UCSD-AML1 (cell line): Measurements from ENCODE around the gene SLC6A8.
"Not testable (repeated sequence)": the region's sequence is repeated elsewhere in the genome, so short reads cannot be mapped to it uniquely, and the experiment has no call there.

Experiments used
- DNase-seq: peaks from one replicate; lab custom pipeline; 2025; ENCODE audit not compliant: unreplicated experiment; lab: John Stamatoyannopoulos, UW

The SLC6A8 gene

DNA sequence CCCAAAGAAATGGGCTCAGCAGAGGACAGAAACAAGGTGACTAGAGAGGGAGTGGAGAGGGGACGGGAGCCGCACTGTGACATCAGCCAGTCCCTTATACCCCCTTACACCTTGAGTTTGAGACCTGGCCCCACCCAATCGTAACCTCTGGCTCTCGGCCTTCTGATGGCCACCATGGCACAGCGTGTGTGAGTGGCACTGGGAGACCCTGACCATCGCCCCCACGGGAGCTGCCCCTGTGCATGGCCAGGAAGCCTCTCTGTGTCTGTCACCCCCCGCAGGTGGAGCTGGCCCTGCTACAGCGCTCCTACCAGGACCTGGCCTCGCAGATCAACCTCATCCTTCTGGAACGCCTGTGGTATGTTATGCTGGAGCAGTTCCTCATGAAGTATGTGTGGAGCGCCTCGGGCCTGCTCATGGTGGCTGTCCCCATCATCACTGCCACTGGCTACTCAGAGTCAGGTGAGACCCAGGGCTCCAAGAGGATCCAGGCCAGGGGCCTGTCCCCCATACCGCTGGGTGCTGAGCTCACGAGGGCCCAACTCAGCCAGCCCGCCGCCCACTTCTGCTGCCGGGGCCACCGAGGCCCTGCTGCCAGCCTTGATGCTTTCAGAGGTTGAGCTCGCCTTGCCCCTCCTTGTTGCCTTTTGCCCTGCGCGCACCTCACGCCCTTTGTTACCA lies 41.4 kb downstream of the SLC6A8 start:
- DNase-seq: no peak

DNA sequence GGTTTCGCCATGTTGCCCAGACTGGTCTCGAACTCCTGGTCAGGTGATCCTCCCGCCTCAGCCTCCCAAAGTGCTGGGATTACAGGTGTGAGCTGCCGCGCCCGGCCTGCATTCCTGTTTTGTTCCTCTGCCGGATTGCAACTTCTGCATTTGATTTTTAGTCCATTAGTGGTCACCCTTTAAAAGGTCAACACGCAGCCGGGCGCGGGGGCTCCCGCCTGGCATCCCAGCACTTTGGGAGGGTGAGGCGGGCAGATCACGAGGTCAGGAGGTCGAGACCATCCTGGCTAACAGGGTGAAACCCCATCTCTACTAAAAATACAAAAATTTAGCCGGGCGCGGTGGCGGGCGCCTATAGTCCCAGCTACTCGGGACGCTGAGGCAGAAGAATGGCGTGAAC lies 42.4 kb downstream of the SLC6A8 start:
- not testable (repeated sequence) for DNase-seq

DNA sequence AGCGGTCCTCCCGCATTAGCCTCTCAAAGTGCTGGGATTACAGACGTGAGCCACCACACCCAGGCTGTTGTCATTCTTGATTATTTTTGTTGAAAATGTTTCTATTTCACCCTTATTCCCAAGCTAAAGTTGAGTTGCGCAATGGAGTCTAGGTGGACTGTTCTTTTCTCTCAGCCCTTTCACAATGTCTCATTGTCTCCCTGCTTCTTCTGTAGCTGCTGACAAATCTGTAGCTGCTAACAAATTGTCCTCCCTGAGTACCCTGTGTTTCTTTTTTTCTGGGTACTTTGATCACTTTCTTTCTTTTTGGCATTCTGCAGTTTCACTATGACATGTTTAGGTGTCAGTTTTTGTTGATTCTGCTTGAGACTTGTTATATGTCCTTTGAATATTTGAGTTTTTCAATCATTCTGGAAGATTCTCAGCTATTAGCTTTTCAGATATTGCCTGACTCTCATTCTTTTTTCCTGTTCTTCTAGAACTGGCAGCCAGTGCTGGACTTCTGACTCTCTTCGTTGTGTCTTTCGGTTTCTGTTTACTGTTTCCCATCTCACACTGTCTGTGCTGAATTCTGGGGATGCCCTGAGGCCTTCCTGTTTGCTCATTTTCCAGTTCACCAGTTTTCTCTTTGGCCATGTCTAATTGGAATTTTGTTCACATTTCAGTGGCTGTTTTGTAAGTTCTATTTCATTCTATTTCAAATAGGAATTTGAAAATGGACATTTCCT lies 43.6 kb downstream of the SLC6A8 start:
- DNase-seq: no peak

DNA sequence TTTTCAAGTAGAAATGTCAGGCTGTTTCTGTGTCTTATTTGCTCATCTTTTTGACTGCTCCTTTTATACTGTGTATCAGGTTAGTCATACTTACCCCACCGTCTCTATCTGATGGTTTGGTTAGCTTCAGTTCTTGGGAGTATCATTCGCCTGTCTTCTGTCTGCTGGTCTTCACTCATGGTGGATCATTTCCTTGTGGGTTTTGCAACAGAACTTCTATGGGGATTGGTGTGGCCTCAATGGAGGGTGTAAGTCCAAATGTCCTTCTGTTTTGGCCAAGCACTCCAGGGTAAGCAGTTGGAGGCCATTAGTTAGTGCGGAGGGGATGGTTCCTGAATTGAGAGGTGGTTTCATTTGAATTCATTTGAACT lies 44.1 kb downstream of the SLC6A8 start:
- no peak for DNase-seq

DNA sequence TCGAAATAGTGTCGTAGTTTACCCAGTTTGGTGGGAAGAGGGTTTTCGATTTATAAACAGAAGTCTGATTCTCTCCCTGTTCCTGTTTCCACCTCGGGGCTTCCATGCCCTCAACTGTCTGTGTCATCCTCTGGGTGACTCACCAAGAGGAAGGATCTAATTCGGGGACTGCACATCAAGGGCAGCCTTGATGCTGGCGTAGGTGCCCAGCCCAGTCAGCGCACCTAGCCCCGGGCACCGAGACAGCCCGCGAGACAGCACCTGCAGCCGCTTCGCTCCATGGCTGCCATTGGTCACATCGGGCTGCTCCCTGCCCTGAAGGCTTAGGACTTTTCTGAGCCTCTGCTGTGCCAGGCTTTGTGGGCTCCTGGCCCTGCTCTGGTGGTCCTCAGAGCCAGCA lies 44.7 kb downstream of the SLC6A8 start:
- DNase-seq: no peak

DNA sequence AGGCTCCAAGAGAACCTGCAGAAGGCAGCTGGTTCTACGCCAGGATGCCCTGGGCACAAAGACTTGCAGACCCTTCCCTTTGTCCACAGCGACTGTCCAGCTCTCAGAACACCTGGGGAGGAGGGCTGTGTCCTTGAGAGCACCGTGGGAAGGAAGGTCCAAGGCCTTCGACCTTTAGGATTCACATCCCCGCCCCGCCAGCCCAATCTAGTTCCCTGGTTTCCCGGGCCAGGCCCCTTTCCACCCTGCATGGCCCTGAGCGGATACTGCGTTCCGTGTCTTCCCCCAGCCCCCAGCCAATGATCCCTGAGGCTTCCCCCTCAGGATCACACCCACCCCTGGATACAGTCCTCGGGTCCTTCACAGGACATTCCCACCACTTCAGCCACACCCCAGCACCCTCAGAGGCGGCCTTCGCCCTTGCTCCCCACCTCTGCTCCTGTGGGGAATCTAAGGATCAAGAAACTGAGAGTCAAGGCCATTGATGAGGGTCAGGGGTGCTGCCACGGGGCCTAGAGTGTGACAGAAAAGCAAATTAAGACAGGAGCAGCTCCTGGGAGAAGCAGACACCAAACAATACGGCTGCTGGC lies 46.0 kb downstream of the SLC6A8 start:
- no peak for DNase-seq

DNA sequence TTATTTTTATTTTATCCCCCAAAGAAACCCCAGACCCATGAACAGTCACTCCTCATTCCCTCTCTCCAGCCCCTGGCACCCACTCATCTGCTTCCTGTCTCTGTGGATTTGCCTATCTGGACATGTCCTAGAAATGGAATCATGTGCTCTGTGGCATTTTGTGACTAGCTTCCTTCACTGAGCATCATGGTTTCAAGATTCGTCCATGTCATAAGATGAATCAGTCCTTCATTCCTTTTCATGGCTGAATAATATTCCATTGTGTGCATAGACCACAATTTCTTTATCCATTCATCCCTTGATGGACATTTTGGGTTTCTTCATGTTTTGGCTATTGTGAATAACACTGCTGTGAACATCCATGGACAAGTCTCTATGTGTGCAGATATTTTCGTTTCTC lies 47.1 kb downstream of the SLC6A8 start:
- no peak for DNase-seq

DNA sequence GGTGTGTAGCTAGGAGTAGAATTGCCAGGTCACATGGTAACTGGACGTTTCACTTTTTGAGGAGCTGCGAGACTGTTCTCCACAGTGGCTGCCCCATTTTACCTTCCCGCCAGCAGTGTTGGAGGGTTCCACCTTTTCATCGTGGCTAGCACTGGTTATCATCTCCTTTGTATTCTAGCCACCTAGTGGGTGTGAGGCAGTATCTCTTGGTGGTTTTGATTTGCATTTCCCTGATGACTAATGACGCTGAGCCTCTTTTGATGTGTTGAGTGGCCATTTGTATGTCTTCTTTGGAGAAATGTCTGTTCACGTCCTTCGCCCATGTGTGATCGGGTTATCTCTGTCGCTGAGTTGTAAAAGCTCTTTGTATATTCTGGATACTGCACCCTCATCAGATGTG lies 47.5 kb downstream of the SLC6A8 start:
- no peak for DNase-seq

DNA sequence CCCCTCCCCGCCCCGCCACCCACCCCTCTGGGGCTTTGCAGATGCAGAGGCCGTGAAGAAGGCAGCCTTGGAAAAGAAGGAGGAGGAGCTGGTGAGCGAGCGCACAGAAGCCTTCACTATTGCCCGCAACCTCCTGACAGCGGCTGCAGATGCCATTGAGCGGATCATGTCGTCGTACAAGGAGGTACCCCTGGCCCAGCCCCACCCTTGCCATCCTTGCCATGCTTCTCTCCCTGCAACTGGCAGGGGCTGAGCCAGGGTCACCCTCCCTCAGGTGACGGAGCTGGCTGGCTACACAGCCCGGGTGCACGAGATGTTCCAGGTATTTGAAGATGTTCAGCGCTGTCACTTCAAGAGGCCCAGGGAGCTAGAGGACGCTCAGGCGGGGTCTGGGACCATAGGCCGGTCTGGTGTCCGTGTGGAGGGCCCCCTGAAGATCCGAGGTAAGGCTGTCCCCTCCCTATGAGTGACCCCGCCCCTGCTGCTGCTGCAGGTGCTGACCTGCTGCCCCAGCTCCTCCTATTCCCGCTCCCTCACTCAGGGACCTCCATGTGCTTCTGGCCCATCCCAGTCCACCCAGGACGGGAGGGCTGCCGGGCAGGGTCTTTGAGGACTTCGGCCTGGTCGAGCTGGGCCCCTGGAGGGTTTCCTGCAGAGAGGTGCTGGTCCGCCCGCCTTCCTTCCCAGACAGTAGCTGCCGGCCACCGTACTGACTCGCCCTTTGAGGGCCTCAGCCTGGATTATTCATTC lies 48.5 kb downstream of the SLC6A8 start:
- no peak for DNase-seq

DNA sequence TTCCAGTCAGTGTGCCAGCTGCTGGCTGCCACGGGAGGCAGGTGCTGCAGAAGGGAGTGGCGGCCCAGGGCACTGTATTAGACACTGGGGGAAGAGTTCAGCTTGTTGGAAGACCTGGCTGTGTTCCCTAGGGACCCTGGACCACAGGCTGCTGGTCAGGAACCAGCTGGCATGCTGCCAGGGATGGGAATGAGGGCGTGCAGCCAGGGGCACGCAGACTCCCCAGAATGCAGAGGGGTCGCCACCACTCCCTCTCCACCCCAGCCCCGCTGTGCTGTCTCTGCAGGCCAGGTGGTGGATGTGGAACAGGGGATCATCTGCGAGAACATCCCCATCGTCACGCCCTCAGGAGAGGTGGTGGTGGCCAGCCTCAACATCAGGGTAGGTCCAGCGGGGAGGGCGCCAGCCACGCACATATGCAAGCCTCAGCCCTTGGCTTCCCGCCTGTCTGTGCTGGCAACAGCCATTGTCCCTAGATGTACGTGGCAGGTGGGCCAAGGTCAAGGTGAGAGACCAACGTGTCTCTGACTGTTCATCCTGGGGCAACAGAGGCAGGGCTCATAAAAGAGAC lies 49.2 kb downstream of the SLC6A8 start:
- no peak for DNase-seq

DNA sequence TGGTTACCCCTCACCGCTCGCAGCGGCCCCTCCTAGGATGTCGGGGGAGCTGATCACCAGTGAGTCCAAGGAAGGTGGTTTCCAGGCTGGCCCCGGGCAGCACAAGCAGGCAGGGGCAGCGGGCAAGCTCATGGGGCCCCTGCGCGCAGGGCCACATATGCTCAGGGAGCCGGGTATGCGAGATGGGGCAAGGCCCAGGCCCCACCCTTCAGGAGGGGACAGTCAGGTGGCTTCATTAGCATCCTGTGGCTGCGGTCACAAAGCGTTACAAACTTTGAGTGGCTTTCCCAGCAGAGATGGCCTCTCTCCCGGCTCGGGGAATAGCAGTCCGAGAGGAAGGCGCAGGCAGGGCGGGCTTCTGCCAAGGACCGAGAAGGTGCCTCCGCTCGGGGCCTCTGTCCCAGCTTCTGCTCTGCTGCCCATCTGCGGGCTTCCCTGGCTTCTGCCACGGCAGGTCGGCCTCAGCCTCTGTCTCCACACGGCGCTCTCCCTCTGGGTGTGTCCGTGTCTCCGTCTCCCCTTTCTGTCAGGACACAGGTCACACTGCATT lies 50.4 kb downstream of the SLC6A8 start:
- DNase-seq: no peak

DNA sequence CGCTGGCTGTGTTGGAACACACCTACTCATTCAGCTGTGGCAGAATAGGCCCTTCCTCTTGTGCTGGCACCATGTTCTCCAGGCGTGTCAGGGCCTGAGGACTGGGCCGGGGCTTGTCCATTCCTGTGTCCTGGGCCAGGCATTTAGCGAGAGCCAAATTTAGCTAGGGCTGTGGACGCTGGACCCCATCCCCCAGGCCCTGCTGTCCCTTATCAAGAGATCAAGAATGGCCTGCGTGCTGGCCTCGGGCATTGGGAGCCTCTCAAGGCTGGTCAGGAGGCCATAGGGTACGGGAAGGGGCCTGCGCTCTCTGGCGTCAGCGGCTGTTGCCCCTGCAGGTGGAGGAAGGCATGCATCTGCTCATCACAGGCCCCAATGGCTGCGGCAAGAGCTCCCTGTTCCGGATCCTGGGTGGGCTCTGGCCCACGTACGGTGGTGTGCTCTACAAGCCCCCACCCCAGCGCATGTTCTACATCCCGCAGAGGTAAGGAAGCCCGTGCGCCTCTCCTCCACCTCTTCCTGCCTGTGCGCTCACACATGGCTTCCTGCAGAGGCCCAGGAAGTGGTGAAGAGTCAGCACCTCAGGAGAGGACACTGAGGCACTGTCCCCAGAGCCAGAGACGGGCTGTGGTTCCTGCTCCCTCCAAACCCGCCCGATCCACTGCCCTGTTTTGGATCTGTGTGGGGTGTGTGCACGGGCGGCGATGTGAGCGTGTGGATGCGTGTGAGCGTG lies 52.2 kb downstream of the SLC6A8 start:
- no peak for DNase-seq

DNA sequence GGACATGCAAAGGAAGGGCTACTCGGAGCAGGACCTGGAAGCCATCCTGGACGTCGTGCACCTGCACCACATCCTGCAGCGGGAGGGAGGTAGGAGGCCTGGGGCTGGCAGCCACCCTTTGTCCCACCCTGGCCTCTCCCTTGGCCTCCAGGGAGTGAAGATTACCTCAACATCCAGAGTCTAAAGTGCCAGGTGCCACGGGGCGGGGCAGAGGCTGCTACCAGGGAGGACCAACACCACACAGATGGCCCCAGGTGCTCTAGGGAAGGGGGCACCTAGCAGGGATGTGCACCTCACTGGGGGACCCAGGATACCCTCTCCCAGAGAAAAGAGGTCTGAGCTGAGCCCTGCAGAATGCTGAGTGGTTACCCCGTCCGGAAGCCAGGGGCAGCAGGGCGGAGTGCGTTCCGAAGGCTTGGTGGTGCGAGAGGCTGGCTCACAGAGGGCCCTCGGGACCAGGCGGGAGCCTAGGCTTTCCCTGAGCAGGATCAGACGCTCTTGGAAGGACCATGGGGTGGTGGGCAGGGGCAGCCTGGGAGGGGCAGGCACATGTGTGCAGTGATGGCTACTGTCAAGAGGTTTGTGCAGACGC lies 53.0 kb downstream of the SLC6A8 start:
- DNase-seq: no peak

DNA sequence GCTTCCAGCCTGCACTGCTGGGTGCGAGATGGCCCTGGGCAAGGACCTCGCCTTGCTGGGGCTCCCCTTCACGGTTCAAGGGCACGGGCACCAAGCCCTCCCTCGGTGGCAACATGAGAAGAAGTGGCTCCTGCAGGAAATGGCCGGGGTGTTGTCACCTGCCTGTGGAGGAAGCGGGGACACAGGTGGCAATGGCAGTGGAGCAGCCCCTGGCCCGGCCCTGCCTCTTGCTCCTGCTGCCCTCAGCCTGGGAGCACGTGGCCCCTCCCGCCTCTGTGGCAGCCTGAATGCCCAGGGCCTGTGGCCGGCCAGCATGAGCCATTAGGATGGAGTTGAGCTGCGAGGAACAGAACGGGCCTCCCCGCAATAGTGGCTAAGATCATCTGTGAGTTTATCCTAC lies 53.7 kb downstream of the SLC6A8 start:
- no peak for DNase-seq

DNA sequence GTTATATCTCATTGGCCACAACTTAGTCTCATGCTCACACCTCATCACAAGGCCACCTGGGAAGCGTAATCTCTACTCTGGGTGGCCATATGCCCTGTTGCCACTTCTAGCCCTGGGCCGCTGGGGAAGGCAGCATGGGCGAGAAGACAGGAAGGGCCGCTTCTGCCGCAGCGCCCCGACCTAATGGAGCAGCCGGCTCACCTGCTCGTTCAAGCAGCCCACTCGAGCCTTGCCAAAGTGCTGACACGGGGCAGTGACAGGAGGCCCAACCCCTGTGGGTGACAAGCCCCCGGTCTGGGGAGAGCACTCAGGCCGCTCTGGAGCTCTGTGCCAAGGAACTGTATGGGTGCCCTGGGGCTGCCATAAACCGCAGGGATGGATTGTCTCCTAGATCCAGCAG lies 54.4 kb downstream of the SLC6A8 start:
- not testable (repeated sequence) for DNase-seq

DNA sequence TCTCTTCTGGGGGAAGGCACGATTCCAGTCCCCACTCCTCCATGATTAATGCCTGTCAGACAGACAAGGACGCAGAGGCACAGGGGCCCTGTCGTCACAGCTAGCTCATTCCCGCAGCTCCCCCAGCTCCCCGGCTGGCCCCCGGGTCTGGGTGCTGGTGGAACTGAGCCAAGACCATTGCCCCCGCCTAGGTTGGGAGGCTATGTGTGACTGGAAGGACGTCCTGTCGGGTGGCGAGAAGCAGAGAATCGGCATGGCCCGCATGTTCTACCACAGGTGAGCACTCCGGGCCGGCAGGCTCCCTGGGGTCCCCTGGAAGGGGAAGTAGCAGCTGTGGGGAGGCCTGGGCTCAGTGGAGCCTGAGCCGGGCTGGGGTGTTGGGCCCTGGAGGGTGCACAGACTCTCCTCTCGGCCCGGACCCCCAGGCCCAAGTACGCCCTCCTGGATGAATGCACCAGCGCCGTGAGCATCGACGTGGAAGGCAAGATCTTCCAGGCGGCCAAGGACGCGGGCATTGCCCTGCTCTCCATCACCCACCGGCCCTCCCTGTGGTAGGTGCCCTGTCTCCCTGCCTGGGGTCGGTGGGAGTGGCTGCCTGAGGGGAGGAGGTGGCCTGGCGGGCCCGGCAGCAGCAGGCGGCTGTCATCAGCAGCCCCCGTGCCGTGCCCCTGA lies 55.2 kb downstream of the SLC6A8 start:
- not testable (repeated sequence) for DNase-seq

DNA sequence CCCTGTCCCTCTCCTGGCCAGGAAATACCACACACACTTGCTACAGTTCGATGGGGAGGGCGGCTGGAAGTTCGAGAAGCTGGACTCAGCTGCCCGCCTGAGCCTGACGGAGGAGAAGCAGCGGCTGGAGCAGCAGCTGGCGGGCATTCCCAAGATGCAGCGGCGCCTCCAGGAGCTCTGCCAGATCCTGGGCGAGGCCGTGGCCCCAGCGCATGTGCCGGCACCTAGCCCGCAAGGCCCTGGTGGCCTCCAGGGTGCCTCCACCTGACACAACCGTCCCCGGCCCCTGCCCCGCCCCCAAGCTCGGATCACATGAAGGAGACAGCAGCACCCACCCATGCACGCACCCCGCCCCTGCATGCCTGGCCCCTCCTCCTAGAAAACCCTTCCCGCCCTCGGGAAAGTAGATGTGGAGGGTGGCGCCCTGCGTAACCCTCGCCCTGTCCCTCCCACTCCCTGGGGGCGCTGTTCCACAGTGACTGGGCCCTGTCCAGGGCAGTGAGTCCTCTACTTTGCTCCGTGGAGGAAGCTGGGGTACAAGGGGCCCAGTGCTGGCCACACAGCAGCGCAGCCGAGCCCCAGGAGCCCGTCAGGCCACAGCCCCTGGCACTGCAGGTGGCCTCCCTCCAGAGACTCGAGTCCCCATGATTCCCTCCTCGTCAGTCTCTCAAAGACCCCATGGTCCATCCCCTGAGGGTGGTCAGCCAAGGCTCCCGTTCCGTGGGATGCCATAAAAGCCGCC lies 55.9 kb downstream of the SLC6A8 start:
- DNase-seq: not testable (repeated sequence)

DNA sequence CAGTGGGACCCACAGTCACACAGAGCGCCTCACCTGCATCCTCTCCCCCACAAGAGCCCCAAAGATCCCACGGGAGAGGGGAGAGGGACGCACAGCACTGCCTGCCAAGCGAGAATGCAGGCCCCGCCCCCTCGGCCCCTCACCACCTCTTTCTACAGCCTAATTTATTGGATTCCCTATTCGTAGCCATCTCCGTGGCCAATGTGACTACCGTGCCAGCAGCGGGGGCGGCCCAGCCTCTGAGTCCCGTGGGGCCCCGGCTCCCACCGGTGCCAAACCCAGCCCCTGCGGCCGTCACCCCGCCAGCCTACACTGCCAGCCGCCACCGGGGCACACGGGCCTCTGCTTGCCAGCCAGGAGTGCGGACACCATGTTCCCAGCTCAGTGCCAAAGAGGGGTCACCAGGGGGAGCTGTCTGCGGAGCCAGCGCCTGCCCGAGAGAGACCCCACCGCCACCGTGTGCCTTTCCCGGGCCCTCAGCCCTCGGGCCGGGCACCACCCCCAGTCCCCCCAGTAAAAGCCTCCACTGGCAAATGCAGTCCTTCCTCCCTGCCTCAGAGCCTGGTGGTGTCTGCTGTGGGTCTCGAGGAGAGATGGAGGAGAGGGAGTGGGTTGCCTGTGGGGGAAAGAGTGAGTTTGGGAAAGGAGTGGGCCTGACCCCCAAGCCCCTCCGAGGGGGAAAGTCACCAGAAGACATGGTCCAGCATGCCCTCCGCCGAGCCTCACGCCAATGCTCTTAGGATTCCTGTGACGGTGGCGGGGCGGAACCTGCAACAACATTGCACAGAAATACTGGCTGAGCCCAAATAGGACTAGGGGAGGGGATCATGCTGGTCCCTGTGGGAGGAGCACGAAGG lies 56.7 kb downstream of the SLC6A8 start:
- no peak for DNase-seq
